GM12878 (cell line): ENCODE data around the gene LBX1.

Source experiments
- EP300 ChIP-seq, 2 experiments: fragments of 150-350 bp in 1 of 2; IDR thresholded peaks; 2 replicates each; pipeline ENCODE4 v1.6.1; 2011 to 2012; ENCODE audit warnings: low read depth in 2 of 2, low read length in 2 of 2, borderline replicate concordance in 1 of 2, improper control_type of control experiment in 1 of 2, inconsistent platforms in 1 of 2; ENCODE audit not compliant: control insufficient read depth in 1 of 2
- EZH2 ChIP-seq: IDR thresholded peaks from 2 replicates; pipeline ENCODE4 v1.6.1; 2012; ENCODE audit warnings: low read depth, mild to moderate bottlenecking, control low read depth, inconsistent platforms, low read length, borderline replicate concordance; ENCODE audit not compliant: control insufficient read depth
- RAD21 ChIP-seq: IDR thresholded peaks from 2 replicates; pipeline ENCODE4 v1.6.1; 2011; ENCODE audit warnings: mild to moderate bottlenecking, low read depth, low read length, moderate library complexity; ENCODE audit not compliant: insufficient read depth
- TF ChIP-seq, protein P1 (sequence below): fragments of 450-650 bp; IDR thresholded peaks from 2 replicates; pipeline ENCODE4 v1.6.1; 2018; ENCODE audit warnings: borderline replicate concordance, mild to moderate bottlenecking; ENCODE audit not compliant: partially characterized antibody

DNA sequence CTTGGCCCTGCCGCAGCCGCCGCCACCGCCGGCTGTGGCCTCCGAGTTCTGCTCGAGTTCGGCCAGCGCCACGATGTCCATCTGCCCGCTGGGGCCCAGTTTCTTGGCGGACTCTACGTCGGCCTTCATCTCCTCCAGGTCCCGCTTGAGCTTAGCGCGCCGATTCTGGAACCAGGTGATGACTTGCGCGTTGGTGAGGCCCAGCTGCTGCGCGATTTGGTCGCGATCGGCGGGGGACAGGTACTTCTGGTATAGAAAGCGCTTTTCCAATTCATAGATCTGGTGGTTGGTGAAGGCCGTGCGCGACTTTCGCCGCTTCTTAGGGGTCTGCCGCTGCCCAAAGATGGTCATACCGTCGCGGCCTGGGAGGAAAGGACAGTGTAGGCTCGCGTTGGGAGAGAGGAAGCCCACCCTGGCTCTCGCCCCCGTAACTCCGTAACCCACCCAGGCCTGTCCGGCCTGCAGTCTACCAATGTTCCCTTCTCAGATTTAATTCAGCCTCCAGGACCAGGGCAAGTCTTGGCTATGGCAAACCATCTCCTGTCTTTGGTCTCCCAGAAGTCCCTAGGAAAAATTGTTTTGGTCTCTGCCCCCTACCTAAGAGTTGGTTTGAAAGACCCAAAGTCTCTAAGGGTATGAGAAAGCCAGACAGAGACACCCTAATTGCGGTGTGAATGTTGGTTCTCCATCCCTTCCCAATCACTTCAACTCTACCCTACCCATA, 1.7 kb downstream of the LBX1 start:
- no peak for TF ChIP-seq RAD21
- TF ChIP-seq EZH2, result no peak
- TF ChIP-seq EP300 (IDR thresholded peaks at IDR 0.05; ENCODE audit: borderline replicate concordance in 1 of 2, control insufficient read depth in 1 of 2, low read depth in 2 of 2, low read length in 2 of 2), result no peak
- TF ChIP-seq, protein P1, sequence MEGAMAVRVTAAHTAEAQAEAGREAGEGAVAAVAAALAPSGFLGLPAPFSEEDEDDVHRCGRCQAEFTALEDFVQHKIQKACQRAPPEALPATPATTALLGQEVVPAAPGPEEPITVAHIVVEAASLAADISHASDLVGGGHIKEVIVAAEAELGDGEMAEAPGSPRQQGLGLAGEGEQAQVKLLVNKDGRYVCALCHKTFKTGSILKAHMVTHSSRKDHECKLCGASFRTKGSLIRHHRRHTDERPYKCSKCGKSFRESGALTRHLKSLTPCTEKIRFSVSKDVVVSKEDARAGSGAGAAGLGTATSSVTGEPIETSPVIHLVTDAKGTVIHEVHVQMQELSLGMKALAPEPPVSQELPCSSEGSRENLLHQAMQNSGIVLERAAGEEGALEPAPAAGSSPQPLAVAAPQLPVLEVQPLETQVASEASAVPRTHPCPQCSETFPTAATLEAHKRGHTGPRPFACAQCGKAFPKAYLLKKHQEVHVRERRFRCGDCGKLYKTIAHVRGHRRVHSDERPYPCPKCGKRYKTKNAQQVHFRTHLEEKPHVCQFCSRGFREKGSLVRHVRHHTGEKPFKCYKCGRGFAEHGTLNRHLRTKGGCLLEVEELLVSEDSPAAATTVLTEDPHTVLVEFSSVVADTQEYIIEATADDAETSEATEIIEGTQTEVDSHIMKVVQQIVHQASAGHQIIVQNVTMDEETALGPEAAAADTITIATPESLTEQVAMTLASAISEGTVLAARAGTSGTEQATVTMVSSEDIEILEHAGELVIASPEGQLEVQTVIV, result no peak
